HepG2 (cell line): Measurements from ENCODE around the gene CDC42EP1. TPM values are rescaled to one million over a fixed set of nuclear protein-coding genes. Genes with fewer than 3 reads are reported as not detected.

ENCODE experiments used
- AHR ChIP-seq: IDR thresholded peaks from 2 replicates; pipeline ENCODE4 v1.6.1; 2018; ENCODE audit warnings: missing genetic modification reagents, missing compliant biosample characterization
- AKNA ChIP-seq: sonication (generic); formaldehyde crosslinking; IDR thresholded peaks from 2 replicates; pipeline ENCODE4 v1.4.0; 2020; ENCODE audit warnings: missing genetic modification reagents, borderline replicate concordance
- ATM ChIP-seq: fragments of 450-650 bp; IDR thresholded peaks from 2 replicates; pipeline ENCODE4 v1.7.1; 2017; ENCODE audit warnings: mild to moderate bottlenecking, borderline replicate concordance
- EP300 ChIP-seq, 3 experiments: sonication (generic) in 1 of 3; formaldehyde crosslinking in 1 of 3; IDR thresholded peaks; 2 replicates each; pipeline versions ENCODE4 v1.5.1 to v1.6.1; 2011 to 2020; ENCODE audit warnings: low read depth in 2 of 3, low read length in 2 of 3, borderline replicate concordance in 1 of 3, improper control_type of control experiment in 1 of 3, mild to moderate bottlenecking in 1 of 3, missing genetic modification reagents in 1 of 3, moderate library complexity in 1 of 3
- FOXM1 ChIP-seq: sonication (generic); formaldehyde crosslinking; IDR thresholded peaks from 2 replicates; pipeline ENCODE4 v1.5.0; 2020; ENCODE audit warnings: missing genetic modification reagents
- FOXP1 ChIP-seq, 2 experiments: fragments of 450-650 bp in 1 of 2; IDR thresholded peaks; 2 replicates each; pipeline ENCODE4 v1.6.1; 2017 to 2018; ENCODE audit warnings: antibody characterized with exemption in 1 of 2
- GTF2F1 ChIP-seq: fragments of 150-350 bp; IDR thresholded peaks from 2 replicates; pipeline ENCODE4 v1.6.1; 2014; ENCODE audit warnings: low read length
- MED1 ChIP-seq: sonication (generic); formaldehyde crosslinking; IDR thresholded peaks from 2 replicates; pipeline ENCODE4 v1.4.0; 2020; ENCODE audit warnings: missing genetic modification reagents
- MTA3 ChIP-seq: sonication (generic); formaldehyde crosslinking; IDR thresholded peaks from 2 replicates; pipeline ENCODE4 v1.4.0; 2020; ENCODE audit warnings: missing genetic modification reagents
- NBN ChIP-seq: fragments of 450-650 bp; conservative IDR thresholded peaks from 2 replicates; pipeline ENCODE4 v1.6.1; 2017
- SNRNP70 ChIP-seq: fragments of 200-400 bp; formaldehyde crosslinking; IDR thresholded peaks from 2 replicates; pipeline ENCODE4 v1.6.1; 2017; ENCODE audit warnings: mild to moderate bottlenecking, low read depth, low read length, moderate library complexity
- STAT5B ChIP-seq: sonication (generic); formaldehyde crosslinking; IDR thresholded peaks from 2 replicates; pipeline ENCODE4 v1.4.0; 2020; ENCODE audit warnings: missing genetic modification reagents
- ZNF124 ChIP-seq: sonication (generic); formaldehyde crosslinking; IDR thresholded peaks from 2 replicates; pipeline ENCODE4 v1.4.0; 2020; ENCODE audit warnings: missing genetic modification reagents
- ZNF33B ChIP-seq: sonication (generic); formaldehyde crosslinking; IDR thresholded peaks from 2 replicates; pipeline ENCODE4 v1.5.1; 2020; ENCODE audit warnings: mild to moderate bottlenecking, missing genetic modification reagents
- polyA plus RNA-seq, 8 experiments: library from polyadenylated mRNA; depleted of rRNA in 3 of 8; stranded (reverse) in 7 of 8; unstranded in 1 of 8; fragments of >200 nt; fragmentation: Illumina TruSeq in 4 of 8; extraction: Trizol in 4 of 8; gene quantifications; 2 replicates each; pipeline versions ENCODE4 v1.2.1 to v1.2.3, GENCODE V29; 2011 to 2016; ENCODE audit warnings: low read depth in 4 of 8, missing spikeins in 1 of 8, mixed read lengths in 1 of 8; ENCODE audit not compliant: insufficient read depth in 1 of 8
- total RNA-seq, 5 experiments: library from RNA; depleted of rRNA; stranded (reverse); fragments of >200 nt; fragmentation: Illumina TruSeq; extraction: Trizol; gene quantifications; 2 replicates each; pipeline ENCODE4 v1.2.3, GENCODE V29; 2016; ENCODE audit warnings: low read depth in 1 of 5
- TF ChIP-seq, protein P1 (sequence below): IDR thresholded peaks from 2 replicates; pipeline ENCODE4 v1.6.1; 2016; ENCODE audit warnings: missing compliant biosample characterization, missing genetic modification reagents, borderline replicate concordance
- TF ChIP-seq, protein P2 (sequence below): IDR thresholded peaks from 2 replicates; pipeline ENCODE4 v1.6.1; 2018; ENCODE audit warnings: missing genetic modification reagents
- TF ChIP-seq, protein P3 (sequence below): sonication (generic); formaldehyde crosslinking; IDR thresholded peaks from 2 replicates; pipeline ENCODE4 v1.9.0; 2021; ENCODE audit warnings: missing genetic modification reagents, mild to moderate bottlenecking, borderline replicate concordance
- TF ChIP-seq, protein P4 (sequence below): sonication (generic); formaldehyde crosslinking; IDR thresholded peaks from 2 replicates; pipeline ENCODE4 v1.5.1; 2020; ENCODE audit warnings: missing genetic modification reagents, mild to moderate bottlenecking, borderline replicate concordance

Gene CDC42EP1
- total and polyA plus RNA-seq, 2 of the 13 experiments (the other 11 are each of a cell fraction or from before 2014, with no cell fraction given) = 17.1 to 29.5 TPM

DNA sequence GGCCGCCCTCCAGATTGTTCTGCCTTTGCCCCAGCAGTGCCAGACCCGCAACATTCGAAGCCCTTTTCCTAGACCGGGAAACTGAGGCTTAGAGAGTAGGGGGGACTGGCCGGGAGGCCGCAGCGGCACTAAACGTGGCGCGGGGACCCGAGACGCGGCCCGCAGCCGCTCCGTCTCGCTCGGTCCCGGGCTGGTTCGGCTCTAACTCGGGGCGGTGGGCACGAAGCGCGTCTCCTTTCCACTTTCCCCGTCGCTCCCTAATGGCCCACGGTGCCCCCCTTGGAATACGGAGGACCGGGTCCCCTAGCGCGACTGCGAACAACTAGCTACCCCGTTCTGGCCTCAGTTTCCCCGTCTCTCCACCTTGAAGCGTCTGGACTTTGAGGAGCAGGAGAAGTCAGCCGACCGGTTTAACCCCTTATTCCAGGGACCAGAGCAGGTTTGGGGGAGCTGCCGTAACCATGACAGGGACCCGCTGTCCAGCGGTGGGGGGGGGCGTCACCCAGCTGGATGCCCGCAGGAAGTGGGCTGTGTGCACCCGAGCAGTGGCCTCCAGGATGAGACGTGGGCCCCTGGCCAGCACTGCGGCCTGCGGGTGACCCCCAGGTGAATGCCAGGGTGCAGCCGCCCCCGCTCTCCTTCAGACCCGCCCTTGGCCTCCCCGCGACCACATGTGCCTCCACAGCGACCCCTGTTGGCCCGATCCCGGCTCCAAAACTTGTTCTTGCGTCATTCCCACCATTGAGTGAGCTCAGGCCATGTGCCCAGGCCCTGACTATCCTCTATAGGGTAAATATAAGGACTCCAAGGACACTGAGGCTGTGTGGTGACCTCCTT, 1.1 kb downstream of the CDC42EP1 start (continued):
- TF ChIP-seq AKNA (CRISPR knock-in tag) (peak; percentile 59; the same call in 1 of the 2 replicates), FOXP1 (IDR thresholded peaks at IDR 0.05) (no peak), FOXP1 (CRISPR knock-in tag; IDR thresholded peaks at IDR 0.05) (no peak; the same call in 1 of the 2 replicates), MTA3 (CRISPR knock-in tag) (no peak), ATM (no peak), MED1 (CRISPR knock-in tag) (peak; percentile 94), SNRNP70 (no peak), GTF2F1 (0 out of 2 replicates have a peak, but pooled peaks have one; percentile 69), ZNF33B (CRISPR knock-in tag) (no peak), ZNF124 (CRISPR knock-in tag) (peak; percentile 73; the same call in 1 of the 2 replicates), EP300 (IDR thresholded peaks at IDR 0.05; ENCODE audit: low read depth in 2 of 2, low read length in 2 of 2) (peak; percentile 69 to 73; a peak in 3 of 4 replicates), EP300 (CRISPR knock-in tag; IDR thresholded peaks at IDR 0.05; ENCODE audit: borderline replicate concordance) (peak; percentile 75), STAT5B (CRISPR knock-in tag) (no peak), FOXM1 (CRISPR knock-in tag) (no peak), AHR (no peak), NBN (no peak)
- TF ChIP-seq, protein P1, sequence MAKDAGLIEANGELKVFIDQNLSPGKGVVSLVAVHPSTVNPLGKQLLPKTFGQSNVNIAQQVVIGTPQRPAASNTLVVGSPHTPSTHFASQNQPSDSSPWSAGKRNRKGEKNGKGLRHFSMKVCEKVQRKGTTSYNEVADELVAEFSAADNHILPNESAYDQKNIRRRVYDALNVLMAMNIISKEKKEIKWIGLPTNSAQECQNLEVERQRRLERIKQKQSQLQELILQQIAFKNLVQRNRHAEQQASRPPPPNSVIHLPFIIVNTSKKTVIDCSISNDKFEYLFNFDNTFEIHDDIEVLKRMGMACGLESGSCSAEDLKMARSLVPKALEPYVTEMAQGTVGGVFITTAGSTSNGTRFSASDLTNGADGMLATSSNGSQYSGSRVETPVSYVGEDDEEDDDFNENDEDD (CRISPR knock-in tag) = peak; percentile 86
- TF ChIP-seq, protein P2, sequence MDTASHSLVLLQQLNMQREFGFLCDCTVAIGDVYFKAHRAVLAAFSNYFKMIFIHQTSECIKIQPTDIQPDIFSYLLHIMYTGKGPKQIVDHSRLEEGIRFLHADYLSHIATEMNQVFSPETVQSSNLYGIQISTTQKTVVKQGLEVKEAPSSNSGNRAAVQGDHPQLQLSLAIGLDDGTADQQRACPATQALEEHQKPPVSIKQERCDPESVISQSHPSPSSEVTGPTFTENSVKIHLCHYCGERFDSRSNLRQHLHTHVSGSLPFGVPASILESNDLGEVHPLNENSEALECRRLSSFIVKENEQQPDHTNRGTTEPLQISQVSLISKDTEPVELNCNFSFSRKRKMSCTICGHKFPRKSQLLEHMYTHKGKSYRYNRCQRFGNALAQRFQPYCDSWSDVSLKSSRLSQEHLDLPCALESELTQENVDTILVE (CRISPR knock-in tag) = peak; percentile 86
- TF ChIP-seq, protein P3, sequence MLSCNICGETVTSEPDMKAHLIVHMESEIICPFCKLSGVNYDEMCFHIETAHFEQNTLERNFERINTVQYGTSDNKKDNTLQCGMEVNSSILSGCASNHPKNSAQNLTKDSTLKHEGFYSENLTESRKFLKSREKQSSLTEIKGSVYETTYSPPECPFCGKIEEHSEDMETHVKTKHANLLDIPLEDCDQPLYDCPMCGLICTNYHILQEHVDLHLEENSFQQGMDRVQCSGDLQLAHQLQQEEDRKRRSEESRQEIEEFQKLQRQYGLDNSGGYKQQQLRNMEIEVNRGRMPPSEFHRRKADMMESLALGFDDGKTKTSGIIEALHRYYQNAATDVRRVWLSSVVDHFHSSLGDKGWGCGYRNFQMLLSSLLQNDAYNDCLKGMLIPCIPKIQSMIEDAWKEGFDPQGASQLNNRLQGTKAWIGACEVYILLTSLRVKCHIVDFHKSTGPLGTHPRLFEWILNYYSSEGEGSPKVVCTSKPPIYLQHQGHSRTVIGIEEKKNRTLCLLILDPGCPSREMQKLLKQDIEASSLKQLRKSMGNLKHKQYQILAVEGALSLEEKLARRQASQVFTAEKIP (CRISPR knock-in tag) = no peak
- TF ChIP-seq, protein P4, sequence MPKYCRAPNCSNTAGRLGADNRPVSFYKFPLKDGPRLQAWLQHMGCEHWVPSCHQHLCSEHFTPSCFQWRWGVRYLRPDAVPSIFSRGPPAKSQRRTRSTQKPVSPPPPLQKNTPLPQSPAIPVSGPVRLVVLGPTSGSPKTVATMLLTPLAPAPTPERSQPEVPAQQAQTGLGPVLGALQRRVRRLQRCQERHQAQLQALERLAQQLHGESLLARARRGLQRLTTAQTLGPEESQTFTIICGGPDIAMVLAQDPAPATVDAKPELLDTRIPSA (CRISPR knock-in tag) = no peak
